OCI-LY1 (cell line): ENCODE measurements around the gene OR5AR1.
"Not testable (repeated sequence)": the region's sequence is repeated elsewhere in the genome, so short reads cannot be mapped to it uniquely, and the experiment has no call there.

Experiments used
- H2AFZ ChIP-seq: fragments of 200-600 bp; sonication (generic), shearing (Covaris generic); 2 replicates; pipeline ENCODE4 v1.6.0; 2014; ENCODE audit warnings: antibody characterized with exemption, mild to moderate bottlenecking, low read length
- H3F3A ChIP-seq: fragments of 200-600 bp; sonication (generic), shearing (Covaris generic); 2 replicates; pipeline ENCODE4 v1.6.0; 2014; ENCODE audit warnings: mild to moderate bottlenecking, antibody characterized with exemption, low read length, moderate library complexity; ENCODE audit not compliant: insufficient read depth
- H3K27ac ChIP-seq: fragments of 200-600 bp; sonication (generic); 2 replicates; pipeline ENCODE4 v1.5.1; 2014; ENCODE audit warnings: low read length, mixed run types, mild to moderate bottlenecking, low read depth; ENCODE audit not compliant: poor library complexity, severe bottlenecking
- H3K27me3 ChIP-seq: fragments of 200-600 bp; sonication (generic); 2 replicates; pipeline ENCODE4 v1.6.0; 2014; ENCODE audit warnings: antibody characterized with exemption, mild to moderate bottlenecking, low read length, moderate library complexity; ENCODE audit not compliant: insufficient read depth
- H3K36me3 ChIP-seq: fragments of 200-600 bp; sonication (generic); 2 replicates; pipeline ENCODE4 v1.6.1; 2014; ENCODE audit warnings: mild to moderate bottlenecking, antibody characterized with exemption, low read length, moderate library complexity, mixed read lengths; ENCODE audit not compliant: insufficient read depth
- H3K4me1 ChIP-seq: fragments of 200-600 bp; sonication (generic); 2 replicates; pipeline ENCODE4 v1.5.1; 2014; ENCODE audit warnings: mild to moderate bottlenecking, low read length, moderate library complexity; ENCODE audit not compliant: insufficient read depth, severe bottlenecking
- H3K4me2 ChIP-seq: fragments of 200-600 bp; sonication (generic), shearing (Covaris generic); 2 replicates; pipeline ENCODE4 v1.6.1; 2014; ENCODE audit warnings: low read length
- H3K4me3 ChIP-seq: fragments of 200-600 bp; sonication (generic); 2 replicates; pipeline ENCODE4 v1.5.1; 2014; ENCODE audit warnings: low read length, low read depth, mild to moderate bottlenecking, mixed read lengths; ENCODE audit not compliant: poor library complexity, severe bottlenecking
- H3K79me2 ChIP-seq: fragments of 200-600 bp; shearing (Covaris generic); 2 replicates; pipeline ENCODE4 v1.6.1; 2016; ENCODE audit warnings: mixed run types, low read length, mixed read lengths; ENCODE audit not compliant: insufficient read depth
- H3K9ac ChIP-seq: fragments of 200-600 bp; sonication (generic), shearing (Covaris generic); 2 replicates; pipeline ENCODE4 v1.6.1; 2014; ENCODE audit warnings: mild to moderate bottlenecking, low read length, mixed read lengths
- H3K9me2 ChIP-seq: fragments of 200-600 bp; sonication (generic), shearing (Covaris generic); 2 replicates; pipeline ENCODE4 v1.6.1; 2014; ENCODE audit warnings: low read depth, mild to moderate bottlenecking, low read length, mixed read lengths
- H3K9me3 ChIP-seq: fragments of 200-600 bp; shearing (Covaris generic); 2 replicates; pipeline ENCODE4 v1.6.1; 2014; ENCODE audit warnings: low read length, mixed read lengths
- H4K20me1 ChIP-seq: fragments of 200-600 bp; sonication (generic), shearing (Covaris generic); 2 replicates; pipeline ENCODE4 v1.6.0; 2016; ENCODE audit warnings: mild to moderate bottlenecking, low read length; ENCODE audit not compliant: insufficient read depth
- CTCF ChIP-seq: fragments of 200-600 bp; sonication (generic), shearing (Covaris generic); IDR thresholded peaks from 2 replicates; pipeline ENCODE4 v1.5.1; 2017; ENCODE audit warnings: mild to moderate bottlenecking, antibody characterized with exemption, low read length, moderate library complexity, mixed read lengths
- EZH2 ChIP-seq: fragments of 200-600 bp; sonication (generic), shearing (Covaris generic); IDR thresholded peaks from 2 replicates; pipeline ENCODE4 v1.8.0; 2017; ENCODE audit warnings: borderline replicate concordance, mixed run types, mild to moderate bottlenecking, antibody characterized with exemption, low read length, moderate library complexity, mixed read lengths

OR5AR1 gene

GRCh38 chr11:56642339-56642738, 21.1 kb upstream of the OR5AR1 start, which contains the start of gene OR5AP2:
TSS of gene OR5AP2 (minus strand) at chr11:56642439. CDS start at chr11:56642439, 0 bp downstream.
- no peaks in the 10 kb centered on the region for H3K36me3 ChIP-seq
- H2AFZ ChIP-seq = no peak within 1 kb of the TSS
- no peaks in the 10 kb centered on the region for H3K79me2 ChIP-seq
- no peaks in the 10 kb centered on the region for H4K20me1 ChIP-seq
- H3K4me3 ChIP-seq = no peak within 1 kb of the TSS
- no peaks in the 10 kb centered on the region for H3K9me3 ChIP-seq
- H3K4me2 ChIP-seq = no peak within 1 kb of the TSS
- H3F3A ChIP-seq = no peaks in the 10 kb centered on the region
- H3K9ac ChIP-seq = no peak within 1 kb of the TSS
- H3K27ac ChIP-seq = no peak within 1 kb of the TSS
- no peaks in the 10 kb centered on the region for H3K9me2 ChIP-seq
- H3K4me1 ChIP-seq = no peaks in the 10 kb centered on the region
- TF ChIP-seq CTCF = no peak
- no peak for TF ChIP-seq EZH2
- H3K27me3 ChIP-seq = no peaks in the 10 kb centered on the region

DNA sequence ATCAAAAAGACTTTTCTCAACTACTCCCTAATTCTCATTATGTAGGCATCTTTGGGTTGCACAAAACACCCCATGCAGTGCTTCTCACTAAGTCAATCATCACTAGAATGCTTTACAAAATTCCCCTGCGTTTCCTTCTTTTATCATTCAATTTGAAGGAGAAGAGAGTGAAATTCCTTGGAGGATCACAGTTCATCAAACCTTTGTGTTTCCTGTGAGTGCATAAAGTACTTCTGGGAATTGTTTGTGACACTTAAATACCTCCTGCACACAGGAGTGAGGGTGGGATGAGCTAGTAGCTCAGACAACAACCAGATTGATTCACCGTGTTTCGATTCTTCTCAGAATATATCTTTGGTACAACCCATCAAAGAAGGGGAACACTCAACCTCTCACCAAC, 3.7 kb upstream of the OR5AR1 start:
- H3K27ac ChIP-seq = no peak overlapping the region
- no peaks in the 10 kb centered on the region for H4K20me1 ChIP-seq
- no peak overlapping the region for H3K4me3 ChIP-seq
- H3K9me2 ChIP-seq = no peaks in the 10 kb centered on the region
- no peaks in the 10 kb centered on the region for H3K79me2 ChIP-seq
- H2AFZ ChIP-seq = no peak overlapping the region
- H3K27me3 ChIP-seq = no peaks in the 10 kb centered on the region
- TF ChIP-seq EZH2 (no peak), CTCF (no peak)
- no peaks in the 10 kb centered on the region for H3F3A ChIP-seq
- H3K4me2 ChIP-seq = no peak overlapping the region
- H3K36me3 ChIP-seq = no peaks in the 10 kb centered on the region
- no peak overlapping the region for H3K9ac ChIP-seq
- no peaks in the 10 kb centered on the region for H3K4me1 ChIP-seq
- no peaks in the 10 kb centered on the region for H3K9me3 ChIP-seq

- no peak overlapping the region for H3K4me2 ChIP-seq
- no peaks in the 10 kb centered on the region for H3K4me1 ChIP-seq
- no peak overlapping the region for H3K9ac ChIP-seq
- no peak overlapping the region for H3K27ac ChIP-seq
- no peaks in the 10 kb centered on the region for H3K27me3 ChIP-seq
- H3F3A ChIP-seq = no peaks in the 10 kb centered on the region
- no peak overlapping the region for H2AFZ ChIP-seq
- H3K9me3 ChIP-seq = no peaks in the 10 kb centered on the region
- H3K36me3 ChIP-seq = no peaks in the 10 kb centered on the region
- no peak overlapping the region for H3K4me3 ChIP-seq
- no peaks in the 10 kb centered on the region for H3K9me2 ChIP-seq
- no peaks in the 10 kb centered on the region for H3K79me2 ChIP-seq
- no peaks in the 10 kb centered on the region for H4K20me1 ChIP-seq
- no peak for TF ChIP-seq EZH2
These were observed 7.5 kb downstream of the OR5AR1 start for GRCh38 chr11:56670984-56671383.

- no peak overlapping the region for H3K27ac ChIP-seq
- H3K4me3 ChIP-seq = no peak overlapping the region
- H3K4me2 ChIP-seq = no peak overlapping the region
- H3K9me2 ChIP-seq = no peaks in the 10 kb centered on the region
- H3K9me3 ChIP-seq = no peaks in the 10 kb centered on the region
- H3K36me3 ChIP-seq = no peaks in the 10 kb centered on the region
- no peaks in the 10 kb centered on the region for H4K20me1 ChIP-seq
- H3K79me2 ChIP-seq = no peaks in the 10 kb centered on the region
- H3F3A ChIP-seq = no peaks in the 10 kb centered on the region
- H2AFZ ChIP-seq = no peak overlapping the region
- TF ChIP-seq CTCF = no peak
- no peak for TF ChIP-seq EZH2
- H3K27me3 ChIP-seq = no peaks in the 10 kb centered on the region
- H3K4me1 ChIP-seq = no peaks in the 10 kb centered on the region
- no peak overlapping the region for H3K9ac ChIP-seq
These were observed 25.1 kb downstream of the OR5AR1 start for GRCh38 chr11:56688554-56689100.

DNA sequence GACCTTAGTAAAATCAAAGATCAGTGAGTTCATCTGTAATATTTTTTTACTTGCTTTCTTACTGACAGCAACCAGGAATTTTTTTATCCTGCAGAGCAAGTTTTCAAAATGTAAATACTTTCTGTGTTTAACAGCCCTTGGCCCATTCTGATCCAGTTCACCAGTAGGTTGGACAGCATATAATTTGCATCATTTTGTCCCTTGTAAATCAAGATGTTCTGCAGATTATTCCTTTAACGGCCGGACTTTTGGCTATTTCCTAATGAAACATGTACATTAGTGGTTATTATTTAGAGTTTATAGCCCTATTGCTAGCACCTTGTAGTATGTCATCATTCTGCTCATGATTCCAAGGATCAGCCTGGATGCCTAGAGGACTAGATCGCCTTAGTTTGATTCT, 27.7 kb downstream of the OR5AR1 start:
- H3K79me2 ChIP-seq, H3K4me1 ChIP-seq, H3K27me3 ChIP-seq, H3K4me3 ChIP-seq, H2AFZ ChIP-seq, H3K9me3 ChIP-seq, H3K36me3 ChIP-seq, H3K27ac ChIP-seq, H3K9ac ChIP-seq, H3K9me2 ChIP-seq, H3K4me2 ChIP-seq, H4K20me1 ChIP-seq, H3F3A ChIP-seq: not testable (repeated sequence)
